Vagina (tissue), 2 donors: ENCODE results near the gene LPXN.

ENCODE experiments used
- CTCF ChIP-seq, 3 experiments: fragments of 450-650 bp in 2 of 3; fragments of 200-600 bp in 1 of 3; sonication (generic) in 1 of 3; IDR thresholded peaks; one replicate each; pipeline ENCODE4 v1.5.1; 2017 to 2019; ENCODE audit warnings: antibody characterized with exemption in 3 of 3, mild to moderate bottlenecking in 2 of 3, moderate library complexity in 2 of 3
- POLR2A ChIP-seq, 2 donors: fragments of 450-650 bp; IDR thresholded peaks; one replicate each; pipeline ENCODE4 v1.6.1; 2017; ENCODE audit warnings: antibody characterized with exemption in 2 of 2, mild to moderate bottlenecking in 2 of 2, moderate library complexity in 2 of 2

GRCh38 chr11:58600510-58600909 lies 24.9 kb upstream of the LPXN start:
- TF ChIP-seq POLR2A (IDR thresholded peaks at IDR 0.05) = no peak
- TF ChIP-seq CTCF (IDR thresholded peaks at IDR 0.05) = no peak
